Motor neuron (in vitro differentiated cells): Measurements from ENCODE around the gene AFF3. TPM values are rescaled to one million over a fixed set of nuclear protein-coding genes. Genes with fewer than 3 reads are reported as not detected.
"Not testable (repeated sequence)": the region's sequence is repeated elsewhere in the genome, so short reads cannot be mapped to it uniquely, and the experiment has no call there.

Source experiments
- ATAC-seq, 8 experiments: fragments of 200-7000 bp; cut with Tn5 transposase; replicated peaks in 6 of 8; 2 replicates each; pipeline ENCODE4 v1.8.0; 2021; ENCODE audit warnings: mild to moderate bottlenecking in 8 of 8, moderate library complexity in 8 of 8
- H3K27ac ChIP-seq, 2 donors: fragments of 250-450 bp; sonication (Bioruptor Pico); 2 replicates each; pipeline ENCODE4 v1.9.0; 2021; ENCODE audit warnings: antibody characterized with exemption in 2 of 2, mild to moderate bottlenecking in 2 of 2, moderate library complexity in 1 of 2
- H3K4me1 ChIP-seq, 2 donors: fragments of 250-450 bp; sonication (Bioruptor Pico); replicated peaks in 1 of 2; 2 replicates each; pipeline ENCODE4 v1.6.1; 2021; ENCODE audit warnings: antibody characterized with exemption in 2 of 2, mild to moderate bottlenecking in 2 of 2, moderate library complexity in 1 of 2
- H3K4me3 ChIP-seq, 5 donors: fragments of 250-450 bp; sonication (Bioruptor Pico); 2 replicates each; pipeline ENCODE4 v1.9.0; 2021; ENCODE audit warnings: antibody characterized with exemption in 5 of 5, mild to moderate bottlenecking in 5 of 5, moderate library complexity in 4 of 5
- WGBS, 10 experiments: fragments of 450-650 bp; shearing (Covaris generic); methylation state at CpG; one replicate each; pipeline ENCODE4 v1.0.0; 2022; 5-methylcytosine and 5-hydroxymethylcytosine counted together
- in situ Hi-C, 9 experiments: fragments of 400-800 bp; cut with MboI; loops; one replicate each; pipeline ENCODE4 v1.15.0; 2021; ENCODE audit warnings: low sequenced_read_pairs in 9 of 9, low pct_unique_long_range_greater_than_20kb in 2 of 9; ENCODE audit not compliant: unreplicated experiment in 9 of 9
- total RNA-seq, 8 experiments: library from RNA; unstranded; fragments of 300-600 nt; gene quantifications; 2 replicates each; pipeline versions ENCODE4 v1.2.3 to v1.2.4, GENCODE V29; 2022

Gene AFF3
- total RNA-seq, 8 experiments from 2014 or later = 0.99 to 33.6 (median 16.7) TPM

- in situ Hi-C loops = no loop called here
- no peak overlapping the region for H3K4me3 ChIP-seq
- 73 to 100% (median 88%) methylated on average over 1 to 8 of the region's 8 CpGs for whole genome bisulfite sequencing, 10 experiments
These were observed 357.4 kb downstream of the AFF3 start for GRCh38 chr2:99784946-99785345.

GRCh38 chr2:99784282-99784681 is 358.1 kb downstream of the AFF3 start:
- peaks cover 0 to 14% of the 10 kb centered on the region in 2 donors for H3K4me1 ChIP-seq
- in situ Hi-C loops = no loop called here
- 79 to 100% (median 99%) methylated on average over 1 to 8 of the region's 8 CpGs for WGBS, 10 experiments

More at GRCh38 chr2:99784946-99785345, 357.4 kb downstream of the AFF3 start:
- peak in 1 of 8 experiments; percentile 39 for ATAC-seq
- no peak overlapping the region for H3K27ac ChIP-seq
- peaks cover 0 to 14% of the 10 kb centered on the region in 2 donors for H3K4me1 ChIP-seq

GRCh38 chr2:99780276-99780675 is 362.1 kb downstream of the AFF3 start:
- no peak for ATAC-seq
- Histone ChIP-seq H3K4me1 (no peaks in the 10 kb centered on the region), H3K27ac (no peak overlapping the region), H3K4me3 (no peak overlapping the region)
- 60 to 100% (median 94%) methylated on average over 1 to 5 of the region's 5 CpGs for WGBS, 10 experiments
- in situ Hi-C loops = no loop called here

More at GRCh38 chr2:99784282-99784681, 358.1 kb downstream of the AFF3 start:
- no peak for ATAC-seq
- no peak overlapping the region for H3K27ac ChIP-seq
- no peak overlapping the region for H3K4me3 ChIP-seq

- Histone ChIP-seq H3K4me3 (no peak overlapping the region), H3K27ac (no peak overlapping the region), H3K4me1 (no peaks in the 10 kb centered on the region)
- in situ Hi-C loops = no loop called here
- WGBS, 10 experiments = 62 to 100% (median 95%) methylated on average over 1 to 4 of the region's 4 CpGs; no CpG with 5 or more reads in 1 of the 10 experiments
- no peak for ATAC-seq
These were observed 363.1 kb downstream of the AFF3 start for GRCh38 chr2:99779276-99779675.

- in situ Hi-C loops = no loop called here
- no peak overlapping the region for H3K4me3 ChIP-seq
These were observed 364.6 kb downstream of the AFF3 start for GRCh38 chr2:99777656-99778290.

GRCh38 chr2:99776906-99777646 is 365.3 kb downstream of the AFF3 start:
- H3K4me3 ChIP-seq = no peak overlapping the region
- 20 to 100% (median 88%) methylated on average over 1 to 7 of the region's 8 CpGs; no CpG with 5 or more reads in 5 of the 10 experiments for WGBS, 10 experiments
- peak in 2 of 8 experiments; percentile 19 to 91 for ATAC-seq
- in situ Hi-C loops = no loop called here
- peaks cover 0 to 11% of the 10 kb centered on the region in 2 donors for H3K4me1 ChIP-seq
- H3K27ac ChIP-seq = no peak overlapping the region

More at GRCh38 chr2:99777656-99778290, 364.6 kb downstream of the AFF3 start:
- Histone ChIP-seq H3K4me1 (peaks cover 0 to 7% of the 10 kb centered on the region in 2 donors), H3K27ac (no peak overlapping the region)
- ATAC-seq = no peak
- 79 to 100% (median 95%) methylated on average over 1 to 6 of the region's 6 CpGs for WGBS, 10 experiments

- Histone ChIP-seq H3K27ac (no peak overlapping the region), H3K4me3 (no peak overlapping the region), H3K4me1 (peaks cover 3 to 11% of the 10 kb centered on the region in 2 donors)
- in situ Hi-C loops = no loop called here
- whole genome bisulfite sequencing, 10 experiments = 50 to 100% (median 93%) methylated on average over 1 to 3 of the region's 3 CpGs; no CpG with 5 or more reads in 2 of the 10 experiments
- no peak for ATAC-seq
These were observed 366.0 kb downstream of the AFF3 start for GRCh38 chr2:99776206-99776905.

- 33 to 100% (median 91%) methylated on average over 1 to 4 of the region's 4 CpGs; no CpG with 5 or more reads in 2 of the 10 experiments for WGBS, 10 experiments
These were observed 366.8 kb downstream of the AFF3 start for GRCh38 chr2:99775585-99775984.

GRCh38 chr2:99773642-99774041 is 368.7 kb downstream of the AFF3 start:
- H3K27ac ChIP-seq, in situ Hi-C loops, H3K4me3 ChIP-seq, ATAC-seq: not testable (repeated sequence)
- peaks cover 3 to 11% of the 10 kb centered on the region in 2 donors for H3K4me1 ChIP-seq
- WGBS, 10 experiments = 100% methylated on average over 1 of the region's 1 CpG; no CpG with 5 or more reads in 5 of the 10 experiments

More at GRCh38 chr2:99775585-99775984, 366.8 kb downstream of the AFF3 start:
- Histone ChIP-seq H3K4me1 (peaks cover 3 to 11% of the 10 kb centered on the region in 2 donors), H3K4me3 (no peak overlapping the region), H3K27ac (no peak overlapping the region)
- no peak for ATAC-seq
- in situ Hi-C loops = no loop called here

GRCh38 chr2:99772591-99773331 is 369.6 kb downstream of the AFF3 start:
- 0 to 100% (median 60%) methylated on average over 1 to 6 of the region's 7 CpGs; no CpG with 5 or more reads in 2 of the 10 experiments for WGBS, 10 experiments
- peak overlapping the region in 1 of 2 donors; percentile 28 for H3K27ac ChIP-seq
- ATAC-seq = peak in 3 of 8 experiments; percentile 39 to 52 (median 49)
- in situ Hi-C loops = no loop called here
- H3K4me1 ChIP-seq = peaks cover 3 to 11% of the 10 kb centered on the region in 2 donors
- no peak overlapping the region for H3K4me3 ChIP-seq

- ATAC-seq = no peak
- in situ Hi-C loops = no loop called here
- no peak overlapping the region for H3K4me3 ChIP-seq
- H3K27ac ChIP-seq = no peak overlapping the region
- 68 to 94% (median 83%) methylated on average over 7 to 12 of the region's 13 CpGs; no CpG with 5 or more reads in 1 of the 10 experiments for WGBS, 10 experiments
- peaks cover 3 to 11% of the 10 kb centered on the region in 2 donors for H3K4me1 ChIP-seq
These were observed 370.6 kb downstream of the AFF3 start for GRCh38 chr2:99771681-99772333.

GRCh38 chr2:99770876-99771275 is 371.5 kb downstream of the AFF3 start:
- H3K27ac ChIP-seq = no peak overlapping the region
- WGBS, 10 experiments = 0 to 50% (median 50%) methylated on average over 1 to 2 of the region's 2 CpGs; no CpG with 5 or more reads in 3 of the 10 experiments
- in situ Hi-C loops = no loop called here
- no peak for ATAC-seq
- peaks cover 3 to 11% of the 10 kb centered on the region in 2 donors for H3K4me1 ChIP-seq
- H3K4me3 ChIP-seq = no peak overlapping the region
